Measurements from ENCODE around the gene LDB3. TPM values are rescaled to one million over a fixed set of nuclear protein-coding genes. Genes with fewer than 3 reads are reported as not detected.
A peak's percentile ranks its signal among the peaks of the same experiment; 100 is the strongest.

Gene LDB3
- total and polyA plus RNA-seq, 2 experiments from 2014 or later = 0.05 to 0.11 TPM

GRCh38 chr10:86727470-86727869 is 59.2 kb downstream of the LDB3 start:
- Histone ChIP-seq H3K9me3 (ENCODE audit: low read depth) (no peaks in the 10 kb centered on the region), H3K4me3 (no peak overlapping the region), H3K27ac (no peak overlapping the region), H3K4me1 (ENCODE audit: insufficient read depth) (no peaks in the 10 kb centered on the region), H3K9ac (no peak overlapping the region), H3K27me3 (replicated peaks; ENCODE audit: insufficient read depth) (no peaks in the 10 kb centered on the region), H2AFZ (no peak overlapping the region), H3K9me2 (ENCODE audit: insufficient read depth) (no peaks in the 10 kb centered on the region), H3K79me2 (ENCODE audit: insufficient read depth) (no peaks in the 10 kb centered on the region), H4K20me1 (ENCODE audit: insufficient read depth) (no peaks in the 10 kb centered on the region), H3F3A (ENCODE audit: insufficient read depth) (no peaks in the 10 kb centered on the region), H3K4me2 (ENCODE audit: unreplicated experiment) (no peak overlapping the region), H3K36me3 (ENCODE audit: low read depth) (no peaks in the 10 kb centered on the region)
- TF ChIP-seq EZH2phosphoT487 (IDR thresholded peaks at IDR 0.05; ENCODE audit: insufficient read depth, low read depth) (no peak), EZH2 (IDR thresholded peaks at IDR 0.05; ENCODE audit: insufficient read depth, poor library complexity, severe bottlenecking) (no peak)
- 68 to 69% methylated on average over 6 of the region's 6 CpGs for WGBS, 2 experiments (ENCODE audit: low coverage in 1 of 2, low lambda C conversion rate in 2 of 2, missing lambda C conversion rate in 2 of 2)
- no peak for DNase-seq
- in situ Hi-C loops (cut with MboI) = no loop called here

GRCh38 chr10:86728056-86728455 is 59.7 kb downstream of the LDB3 start:
- Histone ChIP-seq H3K4me1 (ENCODE audit: insufficient read depth) (no peaks in the 10 kb centered on the region), H3K9me3 (ENCODE audit: low read depth) (no peaks in the 10 kb centered on the region), H3F3A (ENCODE audit: insufficient read depth) (no peaks in the 10 kb centered on the region), H4K20me1 (ENCODE audit: insufficient read depth) (no peaks in the 10 kb centered on the region), H3K27me3 (replicated peaks; ENCODE audit: insufficient read depth) (no peaks in the 10 kb centered on the region), H3K27ac (no peak overlapping the region), H3K9me2 (ENCODE audit: insufficient read depth) (no peaks in the 10 kb centered on the region), H3K4me3 (no peak overlapping the region), H3K79me2 (ENCODE audit: insufficient read depth) (no peaks in the 10 kb centered on the region), H2AFZ (no peak overlapping the region), H3K4me2 (ENCODE audit: unreplicated experiment) (no peak overlapping the region), H3K36me3 (ENCODE audit: low read depth) (no peaks in the 10 kb centered on the region), H3K9ac (no peak overlapping the region)
- no peak for DNase-seq
- in situ Hi-C loops (cut with MboI) = no loop called here
- no peak for TF ChIP-seq EZH2phosphoT487 (IDR thresholded peaks at IDR 0.05; ENCODE audit: insufficient read depth, low read depth)
- no peak for TF ChIP-seq EZH2 (IDR thresholded peaks at IDR 0.05; ENCODE audit: insufficient read depth, poor library complexity, severe bottlenecking)
- WGBS, 2 experiments (ENCODE audit: low coverage in 1 of 2, low lambda C conversion rate in 2 of 2, missing lambda C conversion rate in 2 of 2) = 39 to 41% methylated on average over 3 of the region's 3 CpGs

- DNase-seq = no peak
- H4K20me1 ChIP-seq (ENCODE audit: insufficient read depth) = no peaks in the 10 kb centered on the region
- no peaks in the 10 kb centered on the region for H3K9me3 ChIP-seq (ENCODE audit: low read depth)
- H3F3A ChIP-seq (ENCODE audit: insufficient read depth) = no peaks in the 10 kb centered on the region
- H3K9ac ChIP-seq = no peak overlapping the region
- TF ChIP-seq EZH2 (IDR thresholded peaks at IDR 0.05; ENCODE audit: insufficient read depth, poor library complexity, severe bottlenecking) (no peak), EZH2phosphoT487 (IDR thresholded peaks at IDR 0.05; ENCODE audit: insufficient read depth, low read depth) (no peak)
- H3K4me2 ChIP-seq (ENCODE audit: unreplicated experiment) = no peak overlapping the region
- WGBS, 2 experiments (ENCODE audit: low coverage in 1 of 2, low lambda C conversion rate in 2 of 2, missing lambda C conversion rate in 2 of 2) = 86 to 95% methylated on average over 1 of the region's 1 CpG
- in situ Hi-C loops (cut with MboI) = no loop called here
- H3K79me2 ChIP-seq (ENCODE audit: insufficient read depth) = no peaks in the 10 kb centered on the region
- H3K4me1 ChIP-seq (ENCODE audit: insufficient read depth) = no peaks in the 10 kb centered on the region
- H3K36me3 ChIP-seq (ENCODE audit: low read depth) = no peaks in the 10 kb centered on the region
- H3K9me2 ChIP-seq (ENCODE audit: insufficient read depth) = no peaks in the 10 kb centered on the region
- no peak overlapping the region for H2AFZ ChIP-seq
- no peak overlapping the region for H3K27ac ChIP-seq
- H3K4me3 ChIP-seq = no peak overlapping the region
- H3K27me3 ChIP-seq (replicated peaks; ENCODE audit: insufficient read depth) = no peaks in the 10 kb centered on the region
Measured at GRCh38 chr10:86729677-86730076, 61.4 kb downstream of the LDB3 start.

GRCh38 chr10:86730227-86730626 is 61.9 kb downstream of the LDB3 start:
- Histone ChIP-seq H3K9ac (no peak overlapping the region), H3K9me2 (ENCODE audit: insufficient read depth) (no peaks in the 10 kb centered on the region), H3K27ac (no peak overlapping the region), H3K36me3 (ENCODE audit: low read depth) (no peaks in the 10 kb centered on the region), H3K9me3 (ENCODE audit: low read depth) (no peaks in the 10 kb centered on the region), H3K27me3 (replicated peaks; ENCODE audit: insufficient read depth) (no peaks in the 10 kb centered on the region), H4K20me1 (ENCODE audit: insufficient read depth) (no peaks in the 10 kb centered on the region), H3F3A (ENCODE audit: insufficient read depth) (no peaks in the 10 kb centered on the region), H2AFZ (no peak overlapping the region), H3K79me2 (ENCODE audit: insufficient read depth) (no peaks in the 10 kb centered on the region), H3K4me2 (ENCODE audit: unreplicated experiment) (no peak overlapping the region), H3K4me1 (ENCODE audit: insufficient read depth) (no peaks in the 10 kb centered on the region), H3K4me3 (no peak overlapping the region)
- WGBS, 2 experiments (ENCODE audit: low coverage in 1 of 2, low lambda C conversion rate in 2 of 2, missing lambda C conversion rate in 2 of 2) = 93 to 100% methylated on average over 1 of the region's 1 CpG
- no peak for DNase-seq
- TF ChIP-seq EZH2 (IDR thresholded peaks at IDR 0.05; ENCODE audit: insufficient read depth, poor library complexity, severe bottlenecking) (no peak), EZH2phosphoT487 (IDR thresholded peaks at IDR 0.05; ENCODE audit: insufficient read depth, low read depth) (no peak)
- in situ Hi-C loops (cut with MboI) = no loop called here

- Histone ChIP-seq H3K27me3 (replicated peaks; ENCODE audit: insufficient read depth) (no peaks in the 10 kb centered on the region), H3K9me3 (ENCODE audit: low read depth) (no peaks in the 10 kb centered on the region), H3K4me1 (ENCODE audit: insufficient read depth) (no peaks in the 10 kb centered on the region), H3K36me3 (ENCODE audit: low read depth) (no peaks in the 10 kb centered on the region), H3K79me2 (ENCODE audit: insufficient read depth) (no peaks in the 10 kb centered on the region), H3K4me2 (ENCODE audit: unreplicated experiment) (no peak overlapping the region), H2AFZ (peak overlapping the region; percentile 84), H3K9ac (no peak overlapping the region), H3K9me2 (ENCODE audit: insufficient read depth) (no peaks in the 10 kb centered on the region), H4K20me1 (ENCODE audit: insufficient read depth) (no peaks in the 10 kb centered on the region), H3K27ac (no peak overlapping the region), H3K4me3 (no peak overlapping the region), H3F3A (ENCODE audit: insufficient read depth) (no peaks in the 10 kb centered on the region)
- 49 to 53% methylated on average over 13 of the region's 13 CpGs for WGBS, 2 experiments (ENCODE audit: low coverage in 1 of 2, low lambda C conversion rate in 2 of 2, missing lambda C conversion rate in 2 of 2)
- TF ChIP-seq EZH2 (IDR thresholded peaks at IDR 0.05; ENCODE audit: insufficient read depth, poor library complexity, severe bottlenecking) (no peak), EZH2phosphoT487 (IDR thresholded peaks at IDR 0.05; ENCODE audit: insufficient read depth, low read depth) (no peak)
- DNase-seq = no peak
- in situ Hi-C loops (cut with MboI) = no loop called here
Measured at GRCh38 chr10:86732771-86733170, 64.5 kb downstream of the LDB3 start.
